Prostate gland (tissue), 2 donors: ENCODE data around the gene NPTN. TPM values are rescaled to one million over a fixed set of nuclear protein-coding genes. Genes with fewer than 3 reads are reported as not detected.

Source experiments
- DNase-seq: peaks from one replicate; pipeline ENCODE4 v3.0.0-alpha.2; 2019; ENCODE audit warnings: low spot score
- H3K27ac ChIP-seq, 2 donors: fragments of 200-600 bp; sonication (generic); 2 replicates each; pipeline ENCODE4 v1.5.1; 2017 to 2019
- H3K27me3 ChIP-seq: fragments of 200-600 bp; sonication (generic); replicated peaks from 2 replicates; pipeline ENCODE4 v1.5.1; 2019; ENCODE audit not compliant: insufficient read depth
- H3K36me3 ChIP-seq, 2 donors: fragments of 200-600 bp; sonication (generic); 1 replicate in 1 of 2; 2 replicates in 1 of 2; pipeline versions ENCODE4 v1.5.1 to v1.8.1; 2017 to 2019
- H3K4me1 ChIP-seq: fragments of 200-600 bp; sonication (generic); replicated peaks from 2 replicates; pipeline ENCODE4 v1.5.1; 2019
- H3K4me3 ChIP-seq, 2 donors: fragments of 200-600 bp; sonication (generic); 2 replicates each; pipeline ENCODE4 v1.5.1; 2017 to 2019
- H3K9me3 ChIP-seq: fragments of 200-600 bp; sonication (generic); 2 replicates; pipeline ENCODE4 v1.5.1; 2017
- POLR2A ChIP-seq: fragments of 450-650 bp; IDR thresholded peaks from one replicate; pipeline ENCODE4 v1.6.1; 2016; ENCODE audit warnings: antibody characterized with exemption, mild to moderate bottlenecking
- POLR2AphosphoS5 ChIP-seq: sonication (generic); formaldehyde crosslinking; IDR thresholded peaks from one replicate; pipeline ENCODE4 v1.6.1; 2017; ENCODE audit warnings: antibody characterized with exemption
- WGBS: methylation state at CpG from one replicate; pipeline ENCODE4 v1.1.5; 2018; 5-methylcytosine and 5-hydroxymethylcytosine counted together
- intact Hi-C: fragments of 100-400 bp; cut with DNase I; formaldehyde crosslinking; loops from one replicate; pipeline ENCODE4 v1.14.2; 2022
- total RNA-seq, 2 donors: library from RNA; depleted of rRNA; stranded (reverse); fragments of >200 nt; gene quantifications; one replicate each; pipeline ENCODE4 v1.1.0, GENCODE V29; 2016
- TF ChIP-seq, protein P1 (sequence below), 4 experiments: fragments of 200-600 bp in 2 of 4; fragments of 450-650 bp in 2 of 4; sonication (generic) in 2 of 4; IDR thresholded peaks; 1 replicate in 3 of 4; 2 replicates in 1 of 4; pipeline ENCODE4 v1.5.1; 2016 to 2019; ENCODE audit warnings: antibody characterized with exemption in 4 of 4, mild to moderate bottlenecking in 2 of 4, moderate library complexity in 2 of 4

Gene NPTN
- total RNA-seq, 2 donors from 2014 or later, result 147 to 266 TPM

DNA sequence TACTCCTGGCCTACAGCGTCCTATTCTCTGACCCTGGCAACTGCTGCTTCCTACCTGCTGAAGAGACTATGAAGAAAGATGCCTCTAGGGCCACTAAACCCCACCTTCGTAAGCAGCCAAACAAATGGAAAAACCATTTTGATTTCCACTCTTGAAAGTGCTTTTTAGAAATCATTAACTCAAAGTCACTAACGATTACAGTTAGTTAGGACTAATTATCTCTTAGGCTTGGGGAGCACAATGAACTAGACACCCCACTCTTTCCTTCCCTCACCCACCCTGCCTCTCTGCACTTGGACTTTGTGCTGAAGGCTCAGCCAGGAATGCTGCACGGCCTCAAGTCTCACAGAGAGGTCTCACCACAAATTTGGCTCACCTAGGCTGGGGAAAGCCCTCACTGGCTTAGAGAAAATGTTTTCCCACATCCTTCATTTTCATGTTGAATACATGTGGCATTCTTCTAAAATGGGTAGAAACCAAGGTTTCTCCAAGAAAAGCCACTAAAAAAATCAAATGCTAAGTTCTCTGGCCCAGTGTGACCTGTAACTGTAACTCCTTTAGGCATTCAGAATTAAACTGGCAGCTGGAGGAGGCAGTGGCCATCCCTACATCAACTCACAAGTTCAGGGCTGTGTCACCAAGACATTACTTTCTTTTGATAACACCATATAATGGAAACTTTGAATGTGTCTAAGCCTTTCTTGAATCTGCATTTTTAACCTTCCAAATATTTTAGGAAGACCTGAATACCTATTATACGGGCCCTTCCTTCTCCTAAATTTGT, 47.1 kb downstream of the NPTN start:
- no peak for DNase-seq
- intact Hi-C loops, result no loop called here
- Histone ChIP-seq H3K27me3 (no peaks in the 10 kb centered on the region), H3K4me1 (no peaks in the 10 kb centered on the region), H3K9me3 (no peaks in the 10 kb centered on the region), H3K4me3 (no peak overlapping the region), H3K27ac (no peak overlapping the region), H3K36me3 (peaks cover 0 to 3% of the 10 kb centered on the region in 2 donors)
- 81% methylated on average over 5 of the region's 5 CpGs for WGBS
- TF ChIP-seq POLR2A, result no peak
- TF ChIP-seq, protein P1, sequence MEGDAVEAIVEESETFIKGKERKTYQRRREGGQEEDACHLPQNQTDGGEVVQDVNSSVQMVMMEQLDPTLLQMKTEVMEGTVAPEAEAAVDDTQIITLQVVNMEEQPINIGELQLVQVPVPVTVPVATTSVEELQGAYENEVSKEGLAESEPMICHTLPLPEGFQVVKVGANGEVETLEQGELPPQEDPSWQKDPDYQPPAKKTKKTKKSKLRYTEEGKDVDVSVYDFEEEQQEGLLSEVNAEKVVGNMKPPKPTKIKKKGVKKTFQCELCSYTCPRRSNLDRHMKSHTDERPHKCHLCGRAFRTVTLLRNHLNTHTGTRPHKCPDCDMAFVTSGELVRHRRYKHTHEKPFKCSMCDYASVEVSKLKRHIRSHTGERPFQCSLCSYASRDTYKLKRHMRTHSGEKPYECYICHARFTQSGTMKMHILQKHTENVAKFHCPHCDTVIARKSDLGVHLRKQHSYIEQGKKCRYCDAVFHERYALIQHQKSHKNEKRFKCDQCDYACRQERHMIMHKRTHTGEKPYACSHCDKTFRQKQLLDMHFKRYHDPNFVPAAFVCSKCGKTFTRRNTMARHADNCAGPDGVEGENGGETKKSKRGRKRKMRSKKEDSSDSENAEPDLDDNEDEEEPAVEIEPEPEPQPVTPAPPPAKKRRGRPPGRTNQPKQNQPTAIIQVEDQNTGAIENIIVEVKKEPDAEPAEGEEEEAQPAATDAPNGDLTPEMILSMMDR (IDR thresholded peaks at IDR 0.05), result no peak
- TF ChIP-seq POLR2AphosphoS5, result no peak

DNA sequence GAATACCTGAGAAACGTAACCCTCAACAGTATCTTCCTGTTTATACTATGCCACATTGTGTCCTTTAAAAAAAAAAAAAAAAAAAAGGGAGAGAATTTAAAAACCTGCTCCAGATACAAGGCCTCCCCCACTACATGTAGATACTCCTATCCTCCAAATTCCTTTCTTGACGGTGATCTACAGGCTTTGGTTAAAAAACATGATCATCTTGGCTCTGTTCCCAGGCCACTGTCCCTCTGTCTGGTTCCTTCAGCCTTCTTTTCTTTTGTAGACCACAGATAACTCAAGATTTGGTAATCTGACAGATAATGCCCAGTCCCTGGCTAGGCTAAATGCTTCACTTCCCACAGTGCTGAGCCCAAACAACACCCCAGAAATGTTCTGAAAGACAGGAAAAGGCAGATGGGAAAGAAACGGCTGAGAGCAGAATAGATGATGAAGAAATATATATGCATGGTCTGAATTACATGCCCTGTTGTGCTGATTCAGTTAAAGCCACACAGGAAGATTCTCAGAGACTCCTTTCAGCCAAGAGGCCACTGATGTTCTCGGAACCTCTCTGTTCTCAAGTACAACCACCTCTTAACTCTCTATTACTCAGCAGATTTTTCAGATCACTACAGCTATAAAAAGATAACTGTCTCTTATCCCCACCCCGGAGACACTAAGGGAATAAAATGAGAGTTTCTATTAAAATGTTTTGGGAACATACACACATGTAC, 48.3 kb downstream of the NPTN start:
- Histone ChIP-seq H3K4me1 (no peaks in the 10 kb centered on the region), H3K27me3 (no peaks in the 10 kb centered on the region), H3K36me3 (peaks cover 0 to 3% of the 10 kb centered on the region in 2 donors), H3K4me3 (no peak overlapping the region), H3K9me3 (no peaks in the 10 kb centered on the region), H3K27ac (no peak overlapping the region)
- intact Hi-C loops, result no loop called here
- no peak for DNase-seq
- WGBS, result 51% methylated on average over 5 of the region's 5 CpGs
- TF ChIP-seq, protein P1 (IDR thresholded peaks at IDR 0.05), result no peak
- no peak for TF ChIP-seq POLR2A
- no peak for TF ChIP-seq POLR2AphosphoS5

DNA sequence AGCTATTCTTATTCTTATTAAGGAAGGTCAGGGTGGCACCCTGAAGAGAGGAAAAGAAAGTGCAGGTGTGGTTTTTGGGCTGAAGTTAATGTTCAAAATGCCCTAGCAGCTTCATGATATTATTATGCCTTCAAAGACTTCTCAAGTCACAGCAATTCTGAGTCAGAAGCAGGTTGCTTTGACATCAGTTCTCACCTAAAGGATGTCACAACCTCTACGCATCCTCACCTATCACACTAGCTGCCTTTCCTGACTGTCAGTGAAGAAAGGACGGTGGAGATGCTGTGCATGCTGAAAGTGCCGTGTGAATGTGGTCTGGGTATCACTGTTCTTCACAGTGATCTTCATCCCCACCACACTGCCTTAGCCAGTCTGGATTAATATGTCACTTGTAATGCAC, 49.6 kb downstream of the NPTN start:
- intact Hi-C loops, result no loop called here
- TF ChIP-seq POLR2A (no peak), POLR2AphosphoS5 (no peak)
- TF ChIP-seq, protein P1 (IDR thresholded peaks at IDR 0.05), result no peak
- no peak for DNase-seq
- Histone ChIP-seq H3K36me3 (no peaks in the 10 kb centered on the region), H3K9me3 (no peaks in the 10 kb centered on the region), H3K4me1 (no peaks in the 10 kb centered on the region), H3K27ac (no peak overlapping the region), H3K4me3 (no peak overlapping the region), H3K27me3 (no peaks in the 10 kb centered on the region)
- 95% methylated on average over 3 of the region's 3 CpGs for WGBS

DNA sequence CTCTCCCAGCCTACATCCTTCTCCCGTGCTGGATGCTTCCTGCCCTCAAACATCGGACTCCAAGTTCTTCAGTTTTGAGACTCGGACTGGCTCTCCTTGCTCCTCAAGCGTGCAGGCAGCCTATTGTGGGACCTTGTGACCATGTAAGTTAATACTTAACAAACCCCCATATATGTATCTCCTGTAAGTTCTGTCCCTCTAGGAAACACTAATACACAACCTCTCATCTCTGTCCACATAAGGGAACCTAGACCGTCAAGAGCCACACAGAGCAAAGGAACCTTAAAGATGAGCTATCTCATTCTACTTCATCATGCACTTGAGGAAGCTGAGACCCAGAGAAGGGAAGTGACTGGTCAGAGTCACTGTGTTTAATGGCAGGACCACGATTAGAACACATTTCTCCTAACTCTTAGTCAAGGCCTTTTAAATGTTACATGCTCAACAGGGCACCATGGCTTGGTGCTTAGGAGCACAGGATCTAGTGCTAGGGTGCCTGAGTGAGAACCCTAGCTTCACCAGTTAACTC, 50.3 kb downstream of the NPTN start:
- intact Hi-C loops, result no loop called here
- H3K27me3 ChIP-seq, result no peaks in the 10 kb centered on the region
- no peaks in the 10 kb centered on the region for H3K36me3 ChIP-seq
- H3K4me1 ChIP-seq, result no peaks in the 10 kb centered on the region
- H3K4me3 ChIP-seq, result no peak overlapping the region
- no peak for TF ChIP-seq POLR2AphosphoS5
- no peak for TF ChIP-seq POLR2A
- TF ChIP-seq, protein P1 (IDR thresholded peaks at IDR 0.05), result no peak
- no peak overlapping the region for H3K27ac ChIP-seq
- 87% methylated on average over 6 of the region's 6 CpGs for whole genome bisulfite sequencing
- no peaks in the 10 kb centered on the region for H3K9me3 ChIP-seq
- no peak for DNase-seq
